ENCODE results near the gene SEC23B.
"Not testable (repeated sequence)": the region's sequence is repeated elsewhere in the genome, so short reads cannot be mapped to it uniquely, and the experiment has no call there.

SEC23B gene

GRCh38 chr20:18481596-18481995 lies 26.1 kb upstream of the SEC23B start:
- H3K27ac ChIP-seq = no peak overlapping the region
- no peak for TF ChIP-seq CTCF (conservative IDR thresholded peaks at IDR 0.05)
- no peak for TF ChIP-seq ZFX (IDR thresholded peaks at IDR 0.05)

GRCh38 chr20:18488301-18488700 lies 19.4 kb upstream of the SEC23B start:
- H3K27ac ChIP-seq = no peak overlapping the region
- TF ChIP-seq CTCF (conservative IDR thresholded peaks at IDR 0.05) (no peak), ZFX (IDR thresholded peaks at IDR 0.05) (no peak)

GRCh38 chr20:18496042-18496441 lies 11.7 kb upstream of the SEC23B start:
- H3K27ac ChIP-seq = no peak overlapping the region
- TF ChIP-seq ZFX (IDR thresholded peaks at IDR 0.05) = no peak
- no peak for TF ChIP-seq CTCF (conservative IDR thresholded peaks at IDR 0.05)

GRCh38 chr20:18496740-18497592 lies 10.8 kb upstream of the SEC23B start, which contains the start of gene RBBP9:
RBBP9 (minus strand) TSS chr20:18497225; CDS start chr20:18497167, 58 bp downstream.
- peak within 1 kb of the TSS; percentile 57 for H3K27ac ChIP-seq
- TF ChIP-seq ZFX (IDR thresholded peaks at IDR 0.05) = 0 out of 2 replicates have a peak, but pooled peaks have one; percentile 24
- TF ChIP-seq CTCF (conservative IDR thresholded peaks at IDR 0.05) = no peak

- TF ChIP-seq CTCF (conservative IDR thresholded peaks at IDR 0.05) = no peak
- TF ChIP-seq ZFX (IDR thresholded peaks at IDR 0.05) = no peak
- H3K27ac ChIP-seq = no peak overlapping the region
Observed at GRCh38 chr20:18497603-18498002, 10.1 kb upstream of the SEC23B start.

- H3K27ac ChIP-seq = not testable (repeated sequence)
Observed at GRCh38 chr20:18501672-18502071, 6.1 kb upstream of the SEC23B start.

GRCh38 chr20:18504479-18505060 lies 3.2 kb upstream of the SEC23B start:
- TF ChIP-seq CTCF (conservative IDR thresholded peaks at IDR 0.05) (no peak), ZFX (IDR thresholded peaks at IDR 0.05) (no peak)

More at GRCh38 chr20:18504479-18505060, 3.2 kb upstream of the SEC23B start:
- H3K27ac ChIP-seq = no peak overlapping the region
